HG03103 (cell line): ENCODE data around the gene ADAMTSL1.

ENCODE experiments used
- ATAC-seq: cut with Tn5 transposase; IDR thresholded peaks from one replicate; pipeline ENCODE4 v1.9.1; 2021; ENCODE audit warnings: low read depth; ENCODE audit not compliant: unreplicated experiment

The ADAMTSL1 gene

GRCh38 chr9:18466101-18466500 is 7.9 kb upstream of the ADAMTSL1 start:
- no peak for ATAC-seq

GRCh38 chr9:18467696-18468095 is 6.3 kb upstream of the ADAMTSL1 start:
- ATAC-seq, result no peak

GRCh38 chr9:18472435-18472834 is 1.5 kb upstream of the ADAMTSL1 start:
- no peak for ATAC-seq

- ATAC-seq, result no peak
Measured at GRCh38 chr9:18472841-18473251, 1.1 kb upstream of the ADAMTSL1 start.

GRCh38 chr9:18474783-18475182 is 830 bp downstream of the ADAMTSL1 start:
- no peak for ATAC-seq

GRCh38 chr9:18477121-18477660 is 3.2 kb downstream of the ADAMTSL1 start:
- no peak for ATAC-seq

GRCh38 chr9:18477719-18478118 is 3.8 kb downstream of the ADAMTSL1 start:
- ATAC-seq, result no peak

- no peak for ATAC-seq
Measured at GRCh38 chr9:18478501-18479361, 4.8 kb downstream of the ADAMTSL1 start.

- no peak for ATAC-seq
Measured at GRCh38 chr9:18479405-18479804, 5.5 kb downstream of the ADAMTSL1 start.

GRCh38 chr9:18480662-18481093 is 6.7 kb downstream of the ADAMTSL1 start:
- ATAC-seq, result no peak

- ATAC-seq, result no peak
Measured at GRCh38 chr9:18482371-18482770, 8.4 kb downstream of the ADAMTSL1 start.

- ATAC-seq, result no peak
Measured at GRCh38 chr9:18485714-18486113, 11.8 kb downstream of the ADAMTSL1 start.

- ATAC-seq, result no peak
Measured at GRCh38 chr9:18487611-18488010, 13.7 kb downstream of the ADAMTSL1 start.

- ATAC-seq, result no peak
Measured at GRCh38 chr9:18488886-18489285, 14.9 kb downstream of the ADAMTSL1 start.

GRCh38 chr9:18489861-18490260 is 15.9 kb downstream of the ADAMTSL1 start:
- ATAC-seq, result no peak

GRCh38 chr9:18490641-18491370 is 16.9 kb downstream of the ADAMTSL1 start:
- no peak for ATAC-seq

GRCh38 chr9:18492612-18493011 is 18.7 kb downstream of the ADAMTSL1 start:
- ATAC-seq, result no peak

- no peak for ATAC-seq
Measured at GRCh38 chr9:18493451-18493993, 19.6 kb downstream of the ADAMTSL1 start.

- no peak for ATAC-seq
Measured at GRCh38 chr9:18495065-18495464, 21.1 kb downstream of the ADAMTSL1 start.

- ATAC-seq, result no peak
Measured at GRCh38 chr9:18496256-18497000, 22.5 kb downstream of the ADAMTSL1 start.
